HG02763 (cell line): ENCODE results near the gene DDIT4.
"Not testable (repeated sequence)": the region's sequence is repeated elsewhere in the genome, so short reads cannot be mapped to it uniquely, and the experiment has no call there.

Experiments
- ATAC-seq: cut with Tn5 transposase; IDR thresholded peaks from one replicate; pipeline ENCODE4 v1.9.1; 2021; ENCODE audit warnings: mild to moderate bottlenecking, moderate library complexity; ENCODE audit not compliant: unreplicated experiment

Gene DDIT4

GRCh38 chr10:72292223-72292691 lies 18.5 kb downstream of the DDIT4 start:
- no peak for ATAC-seq

GRCh38 chr10:72295330-72295910 lies 21.7 kb downstream of the DDIT4 start:
- ATAC-seq, result no peak

- ATAC-seq, result not testable (repeated sequence)
Observed at GRCh38 chr10:72296829-72297280, 23.1 kb downstream of the DDIT4 start.

- ATAC-seq, result peak; percentile 50
Observed at GRCh38 chr10:72297281-72297804, 23.6 kb downstream of the DDIT4 start.

- ATAC-seq, result peak; percentile 77
Observed at GRCh38 chr10:72297805-72298591, 24.3 kb downstream of the DDIT4 start.

GRCh38 chr10:72298592-72299519 lies 25.1 kb downstream of the DDIT4 start:
- no peak for ATAC-seq

- no peak for ATAC-seq
Observed at GRCh38 chr10:72303424-72304128, 29.9 kb downstream of the DDIT4 start.

GRCh38 chr10:72306215-72306760 lies 32.6 kb downstream of the DDIT4 start:
- ATAC-seq, result no peak

GRCh38 chr10:72307711-72308110 lies 34.0 kb downstream of the DDIT4 start:
- ATAC-seq, result not testable (repeated sequence)

- ATAC-seq, result no peak
Observed at GRCh38 chr10:72308320-72308987, 34.7 kb downstream of the DDIT4 start.

- no peak for ATAC-seq
Observed at GRCh38 chr10:72309290-72310240, 35.8 kb downstream of the DDIT4 start.

- ATAC-seq, result no peak
Observed at GRCh38 chr10:72310241-72310633, 36.5 kb downstream of the DDIT4 start.

GRCh38 chr10:72310636-72311035 lies 36.9 kb downstream of the DDIT4 start:
- ATAC-seq, result no peak

GRCh38 chr10:72311667-72312066 lies 37.9 kb downstream of the DDIT4 start:
- no peak for ATAC-seq

GRCh38 chr10:72312865-72313391 lies 39.2 kb downstream of the DDIT4 start:
- ATAC-seq, result no peak

- no peak for ATAC-seq
Observed at GRCh38 chr10:72314263-72314662, 40.5 kb downstream of the DDIT4 start.

- ATAC-seq, result no peak
Observed at GRCh38 chr10:72315054-72315453, 41.3 kb downstream of the DDIT4 start.
